Astrocyte (in vitro differentiated cells and primary cell): ENCODE measurements around the gene ALDH3A2. TPM values are rescaled to one million over a fixed set of nuclear protein-coding genes. Genes with fewer than 3 reads are reported as not detected.

ENCODE experiments used
- DNase-seq: peaks from one replicate; pipeline ENCODE4 v3.0.0-alpha.2; 2010; ENCODE audit warnings: low read depth
- FAIRE-seq: peaks from 2 replicates; lab custom pipeline; 2011; peaks lifted over from hg19 to GRCh38; lab: Jason Lieb, UNC
- H2AFZ ChIP-seq: 2 replicates; pipeline ENCODE4 v1.6.0; 2012; ENCODE audit warnings: low read depth, low read length, inconsistent platforms
- H3K27ac ChIP-seq: 2 replicates; pipeline ENCODE4 v1.5.1; 2011; ENCODE audit warnings: low read depth, low read length, inconsistent platforms
- H3K27me3 ChIP-seq: 2 replicates; pipeline ENCODE4 v1.6.0; 2011; ENCODE audit warnings: low read length, inconsistent platforms; ENCODE audit not compliant: insufficient read depth
- H3K36me3 ChIP-seq: 2 replicates; pipeline ENCODE4 v1.5.1; 2011; ENCODE audit warnings: low read length, inconsistent platforms; ENCODE audit not compliant: insufficient read depth
- H3K4me1 ChIP-seq: 2 replicates; pipeline ENCODE4 v1.5.1; 2011; ENCODE audit warnings: low read length, inconsistent platforms; ENCODE audit not compliant: insufficient read depth
- H3K4me2 ChIP-seq: 2 replicates; pipeline ENCODE4 v1.6.0; 2012; ENCODE audit warnings: low read length, inconsistent platforms
- H3K4me3 ChIP-seq: 2 replicates; pipeline ENCODE4 v1.5.1; 2011; ENCODE audit warnings: low read depth, mild to moderate bottlenecking, low read length, inconsistent platforms; ENCODE audit not compliant: insufficient read depth
- H3K79me2 ChIP-seq: 2 replicates; pipeline ENCODE4 v1.6.0; 2012; ENCODE audit warnings: mild to moderate bottlenecking, low read length, inconsistent platforms; ENCODE audit not compliant: insufficient read depth
- H3K9ac ChIP-seq: 2 replicates; pipeline ENCODE4 v1.6.0; 2012; ENCODE audit warnings: mild to moderate bottlenecking, low read length, inconsistent platforms
- H3K9me3 ChIP-seq: 2 replicates; pipeline ENCODE4 v1.5.1; 2012; ENCODE audit warnings: low read depth, mild to moderate bottlenecking, low read length, inconsistent platforms; ENCODE audit not compliant: insufficient read depth
- H4K20me1 ChIP-seq: 2 replicates; pipeline ENCODE4 v1.6.0; 2012; ENCODE audit warnings: low read length, inconsistent platforms; ENCODE audit not compliant: insufficient read depth
- H3K27ac Mint-ChIP-seq: one replicate; pipeline ENCODE4 v1.8.0; 2021; ENCODE audit warnings: mild to moderate bottlenecking, mixed read lengths; ENCODE audit not compliant: unreplicated experiment
- H3K27me3 Mint-ChIP-seq: one replicate; pipeline ENCODE4 v1.8.0; 2021; ENCODE audit warnings: low read depth, mixed read lengths; ENCODE audit not compliant: unreplicated experiment
- H3K36me3 Mint-ChIP-seq: one replicate; pipeline ENCODE4 v1.8.0; 2021; ENCODE audit warnings: low read depth, mixed read lengths; ENCODE audit not compliant: unreplicated experiment
- H3K4me1 Mint-ChIP-seq: one replicate; pipeline ENCODE4 v1.8.0; 2021; ENCODE audit warnings: low read depth, mixed read lengths; ENCODE audit not compliant: unreplicated experiment
- H3K4me3 Mint-ChIP-seq: one replicate; pipeline ENCODE4 v1.8.0; 2021; ENCODE audit warnings: mild to moderate bottlenecking, moderate library complexity, mixed read lengths; ENCODE audit not compliant: unreplicated experiment
- H3K9me3 Mint-ChIP-seq: one replicate; pipeline ENCODE4 v1.8.0; 2021; ENCODE audit warnings: mild to moderate bottlenecking, mixed read lengths; ENCODE audit not compliant: unreplicated experiment
- CTCF ChIP-seq: IDR thresholded peaks from 2 replicates; pipeline ENCODE4 v1.5.1; 2011; ENCODE audit warnings: low read depth, mild to moderate bottlenecking, inconsistent platforms, low read length, moderate library complexity; ENCODE audit not compliant: insufficient read depth
- EZH2 ChIP-seq: IDR thresholded peaks from 2 replicates; pipeline ENCODE4 v1.6.1; 2012; ENCODE audit warnings: mild to moderate bottlenecking, low read length, inconsistent platforms; ENCODE audit not compliant: insufficient read depth
- total RNA-seq: library from RNA; stranded (reverse); gene quantifications from 2 replicates; pipeline ENCODE4 v1.2.1, GENCODE V29; 2021

ALDH3A2 gene
- total RNA-seq, 1 donor from 2014 or later = 13.8 TPM

- Histone ChIP-seq H3K36me3 (no peaks in the 10 kb centered on the region), H4K20me1 (no peaks in the 10 kb centered on the region), H3K4me3 (no peak overlapping the region), H3K9ac (no peak overlapping the region), H3K9me3 (no peaks in the 10 kb centered on the region), H2AFZ (no peak overlapping the region), H3K4me1 (no peaks in the 10 kb centered on the region), H3K79me2 (no peaks in the 10 kb centered on the region), H3K27me3 (peaks cover 2% of the 10 kb centered on the region), H3K27ac (no peak overlapping the region), H3K4me2 (no peak overlapping the region)
- no peak for FAIRE-seq
- no peak for TF ChIP-seq EZH2
- TF ChIP-seq CTCF = no peak
- H3K4me1 Mint-ChIP-seq = no peaks in the 10 kb centered on the region
- DNase-seq = no peak
- no peaks in the 10 kb centered on the region for H3K9me3 Mint-ChIP-seq
- peaks cover 9% of the 10 kb centered on the region for H3K27me3 Mint-ChIP-seq
- H3K4me3 Mint-ChIP-seq = no peak overlapping the region
- H3K27ac Mint-ChIP-seq = no peak overlapping the region
- H3K36me3 Mint-ChIP-seq = peaks cover 3% of the 10 kb centered on the region
These were observed 19.1 kb upstream of the ALDH3A2 start for GRCh38 chr17:19629449-19629848.

- peaks cover 9% of the 10 kb centered on the region for H3K27me3 Mint-ChIP-seq
- no peak for FAIRE-seq
- TF ChIP-seq CTCF = no peak
- no peak for TF ChIP-seq EZH2
These were observed 18.5 kb upstream of the ALDH3A2 start for GRCh38 chr17:19630035-19630434.

GRCh38 chr17:19630661-19631060, 17.9 kb upstream of the ALDH3A2 start:
- Histone ChIP-seq H4K20me1 (no peaks in the 10 kb centered on the region), H3K79me2 (no peaks in the 10 kb centered on the region), H3K9ac (no peak overlapping the region), H3K27me3 (no peaks in the 10 kb centered on the region), H3K27ac (no peak overlapping the region), H3K4me3 (no peak overlapping the region), H3K9me3 (no peaks in the 10 kb centered on the region), H3K4me2 (no peak overlapping the region), H3K36me3 (no peaks in the 10 kb centered on the region), H2AFZ (no peak overlapping the region), H3K4me1 (no peaks in the 10 kb centered on the region)
- Mint-ChIP-seq H3K27me3 (peaks cover 9% of the 10 kb centered on the region), H3K9me3 (no peaks in the 10 kb centered on the region), H3K4me3 (no peak overlapping the region), H3K27ac (no peak overlapping the region), H3K4me1 (no peaks in the 10 kb centered on the region), H3K36me3 (peaks cover 3% of the 10 kb centered on the region)
- FAIRE-seq = no peak
- TF ChIP-seq EZH2 (no peak), CTCF (no peak)
- no peak for DNase-seq

More at GRCh38 chr17:19630035-19630434, 18.5 kb upstream of the ALDH3A2 start:
- H3K4me3 Mint-ChIP-seq = no peak overlapping the region
- no peaks in the 10 kb centered on the region for H3K9me3 Mint-ChIP-seq
- DNase-seq = no peak
- H3K27me3 ChIP-seq = no peaks in the 10 kb centered on the region
- no peak overlapping the region for H3K27ac ChIP-seq
- no peaks in the 10 kb centered on the region for H3K4me1 ChIP-seq
- H3K36me3 Mint-ChIP-seq = peaks cover 3% of the 10 kb centered on the region
- no peak overlapping the region for H3K9ac ChIP-seq
- H3K4me3 ChIP-seq = no peak overlapping the region
- no peaks in the 10 kb centered on the region for H3K79me2 ChIP-seq
- H4K20me1 ChIP-seq = no peaks in the 10 kb centered on the region
- H3K9me3 ChIP-seq = no peaks in the 10 kb centered on the region
- no peaks in the 10 kb centered on the region for H3K36me3 ChIP-seq
- H3K4me1 Mint-ChIP-seq = no peaks in the 10 kb centered on the region
- H3K27ac Mint-ChIP-seq = no peak overlapping the region
- H2AFZ ChIP-seq = no peak overlapping the region
- H3K4me2 ChIP-seq = no peak overlapping the region
